Measurements from ENCODE around the gene PCDH15. TPM values are rescaled to one million over a fixed set of nuclear protein-coding genes. Genes with fewer than 3 reads are reported as not detected.

Gene PCDH15
- not detected for total RNA-seq

DNA sequence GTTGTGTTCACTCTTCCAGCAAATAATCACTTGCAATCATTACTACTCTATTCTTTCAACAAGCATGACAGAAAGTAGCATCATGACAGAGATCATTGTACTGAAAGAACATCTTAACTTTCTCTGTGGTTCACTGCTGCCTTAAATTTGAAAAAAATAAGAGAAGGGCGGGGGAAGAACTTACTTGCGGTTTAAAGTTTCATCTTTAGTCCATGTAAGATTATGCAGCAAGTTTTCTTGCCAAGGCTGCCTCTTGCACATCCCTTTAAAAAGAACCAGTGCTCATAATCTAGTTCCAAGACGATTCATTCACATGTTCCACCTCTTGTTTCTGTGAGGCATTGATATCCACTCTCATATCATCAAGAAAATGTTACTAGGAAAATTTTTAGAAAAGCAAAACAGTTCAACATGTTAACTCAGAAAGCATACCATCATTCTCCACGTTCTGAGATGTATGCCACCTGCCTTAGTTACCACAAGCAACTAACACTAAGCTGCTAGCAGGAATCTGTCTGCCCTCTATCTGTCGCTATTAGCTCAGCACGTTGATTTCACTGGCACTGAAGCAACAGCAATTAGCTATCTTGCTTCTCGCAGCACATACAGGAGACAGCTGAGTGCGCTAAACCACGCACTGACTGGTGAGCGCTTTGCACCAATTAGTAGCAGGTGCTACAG is at the start of gene PCDH15:
PCDH15 (minus strand) TSS at position 491 of the 681 bp plus-strand sequence. CDS start 136,969 bp downstream, outside the sequence.
- Histone ChIP-seq H3K4me3 (no peak within 1 kb of the TSS), H3K27me3 (no peaks in the 10 kb centered on the region), H3K36me3 (no peaks in the 10 kb centered on the region), H3K4me1 (no peaks in the 10 kb centered on the region), H3K9me3 (no peaks in the 10 kb centered on the region), H3K27ac (no peak within 1 kb of the TSS)
- TF ChIP-seq, protein P1, sequence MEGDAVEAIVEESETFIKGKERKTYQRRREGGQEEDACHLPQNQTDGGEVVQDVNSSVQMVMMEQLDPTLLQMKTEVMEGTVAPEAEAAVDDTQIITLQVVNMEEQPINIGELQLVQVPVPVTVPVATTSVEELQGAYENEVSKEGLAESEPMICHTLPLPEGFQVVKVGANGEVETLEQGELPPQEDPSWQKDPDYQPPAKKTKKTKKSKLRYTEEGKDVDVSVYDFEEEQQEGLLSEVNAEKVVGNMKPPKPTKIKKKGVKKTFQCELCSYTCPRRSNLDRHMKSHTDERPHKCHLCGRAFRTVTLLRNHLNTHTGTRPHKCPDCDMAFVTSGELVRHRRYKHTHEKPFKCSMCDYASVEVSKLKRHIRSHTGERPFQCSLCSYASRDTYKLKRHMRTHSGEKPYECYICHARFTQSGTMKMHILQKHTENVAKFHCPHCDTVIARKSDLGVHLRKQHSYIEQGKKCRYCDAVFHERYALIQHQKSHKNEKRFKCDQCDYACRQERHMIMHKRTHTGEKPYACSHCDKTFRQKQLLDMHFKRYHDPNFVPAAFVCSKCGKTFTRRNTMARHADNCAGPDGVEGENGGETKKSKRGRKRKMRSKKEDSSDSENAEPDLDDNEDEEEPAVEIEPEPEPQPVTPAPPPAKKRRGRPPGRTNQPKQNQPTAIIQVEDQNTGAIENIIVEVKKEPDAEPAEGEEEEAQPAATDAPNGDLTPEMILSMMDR (IDR thresholded peaks at IDR 0.05 in 4 of 5, conservative IDR thresholded peaks at IDR 0.05 in 1 of 5): no peak
- TF ChIP-seq POLR2A (IDR thresholded peaks at IDR 0.05): no peak
- intact Hi-C loops (cut with DNase I; ENCODE audit: low total_unique reads) (no loop called here), in situ Hi-C loops (cut with MboI; ENCODE audit: low sequenced_read_pairs in 4 of 4) (loop anchor here in 1 of 4 donors (25.0 kb wide), 1 partner anchor 111 kb away; no protein-coding TSS in a partner anchor)
- DNase-seq: no peak
- no peak for ATAC-seq

DNA sequence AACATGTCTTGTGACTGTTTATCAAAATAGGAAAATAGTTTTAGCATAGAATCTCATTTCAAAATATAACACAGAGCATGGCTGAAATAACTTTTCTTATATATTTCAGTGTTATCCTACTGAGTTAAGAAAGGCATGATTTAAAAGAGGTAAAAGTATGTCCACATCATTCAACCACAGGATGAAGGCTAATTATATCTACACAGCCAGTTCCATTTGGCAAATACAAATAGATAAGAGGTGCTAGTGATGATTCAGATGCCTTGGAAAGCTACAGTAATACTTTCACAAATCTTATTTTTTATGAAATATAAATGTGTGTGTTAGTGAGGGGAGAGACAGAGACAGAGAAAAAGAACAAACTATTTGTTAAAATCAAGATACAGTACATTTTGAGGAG is 42.9 kb upstream of the PCDH15 start:
- intact Hi-C loops (cut with DNase I; ENCODE audit: low total_unique reads): no loop called here
- TF ChIP-seq, protein P1 (IDR thresholded peaks at IDR 0.05 in 4 of 5, conservative IDR thresholded peaks at IDR 0.05 in 1 of 5): no peak
- no peak for TF ChIP-seq POLR2A (IDR thresholded peaks at IDR 0.05)
- in situ Hi-C loops (cut with MboI; ENCODE audit: low sequenced_read_pairs in 4 of 4): no loop called here
- DNase-seq: no peak
- Histone ChIP-seq H3K9me3 (peaks cover 0 to 3% (median 0%) of the 10 kb centered on the region in 3 donors), H3K4me1 (peaks cover 0 to 7% of the 10 kb centered on the region in 2 donors), H3K27me3 (no peaks in the 10 kb centered on the region), H3K36me3 (no peaks in the 10 kb centered on the region), H3K27ac (no peak overlapping the region), H3K4me3 (no peak overlapping the region)
- ATAC-seq: no peak

DNA sequence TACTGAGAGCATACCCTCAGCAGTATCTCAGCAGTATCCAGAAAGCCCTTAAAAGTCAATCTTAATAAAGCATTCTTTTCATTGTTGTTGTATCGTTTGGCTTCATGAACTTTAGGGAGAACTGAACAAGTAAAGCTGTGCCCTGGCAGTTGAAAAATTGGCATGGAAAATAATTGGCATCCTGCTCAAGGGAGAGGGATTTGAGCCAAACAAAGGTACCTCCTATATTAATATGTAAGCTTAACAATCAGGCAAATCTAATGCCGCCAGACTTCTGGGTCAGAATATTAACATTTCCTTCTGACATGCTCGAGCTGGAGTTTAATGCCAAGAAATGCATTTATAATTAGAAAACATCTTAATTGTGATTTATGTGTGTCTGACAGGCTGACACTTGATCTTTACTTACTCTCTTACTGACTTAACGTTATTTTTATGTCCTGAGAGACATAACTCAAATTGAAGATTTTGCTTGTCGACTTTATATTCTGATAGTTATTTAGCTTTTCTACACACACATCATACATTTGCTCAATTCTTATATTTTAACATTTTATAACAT is 42.1 kb upstream of the PCDH15 start:
- H3K9me3 ChIP-seq: peaks cover 0 to 5% (median 0%) of the 10 kb centered on the region in 3 donors
- no peak overlapping the region for H3K4me3 ChIP-seq
- no peak for ATAC-seq
- H3K4me1 ChIP-seq: peaks cover 0 to 7% of the 10 kb centered on the region in 2 donors
- DNase-seq: no peak
- intact Hi-C loops (cut with DNase I; ENCODE audit: low total_unique reads): no loop called here
- TF ChIP-seq, protein P1 (IDR thresholded peaks at IDR 0.05 in 4 of 5, conservative IDR thresholded peaks at IDR 0.05 in 1 of 5): no peak
- H3K27ac ChIP-seq: no peak overlapping the region
- H3K27me3 ChIP-seq: no peaks in the 10 kb centered on the region
- in situ Hi-C loops (cut with MboI; ENCODE audit: low sequenced_read_pairs in 4 of 4): no loop called here
- H3K36me3 ChIP-seq: no peaks in the 10 kb centered on the region

DNA sequence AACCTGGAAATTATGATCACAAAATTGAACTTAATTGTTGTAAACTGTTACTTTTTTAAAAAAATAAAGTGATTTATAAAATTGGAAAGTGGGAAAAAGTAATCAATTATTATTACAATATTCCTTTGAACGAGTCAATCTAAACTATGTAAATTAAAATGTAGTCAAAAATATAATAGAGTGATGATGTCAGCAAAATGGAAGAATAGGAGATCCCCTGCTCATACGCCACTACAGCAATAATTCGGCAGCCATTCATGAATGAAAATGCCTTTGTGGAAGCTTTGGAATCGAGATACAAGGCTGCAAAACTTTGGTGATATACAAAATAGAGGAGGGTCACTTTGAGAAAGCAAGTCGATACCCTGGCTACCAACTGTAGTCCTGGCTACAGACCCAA is 36.4 kb upstream of the PCDH15 start:
- no peak for ATAC-seq
- in situ Hi-C loops (cut with MboI; ENCODE audit: low sequenced_read_pairs in 4 of 4): no loop called here

More for the DNA sequence above, 36.4 kb upstream of the PCDH15 start:
- DNase-seq: no peak
- Histone ChIP-seq H3K36me3 (no peaks in the 10 kb centered on the region), H3K27ac (no peak overlapping the region), H3K4me1 (no peaks in the 10 kb centered on the region), H3K4me3 (no peak overlapping the region), H3K9me3 (peaks cover 0 to 5% (median 0%) of the 10 kb centered on the region in 3 donors), H3K27me3 (no peaks in the 10 kb centered on the region)
- TF ChIP-seq, protein P1 (IDR thresholded peaks at IDR 0.05 in 4 of 5, conservative IDR thresholded peaks at IDR 0.05 in 1 of 5): no peak
- TF ChIP-seq POLR2A (IDR thresholded peaks at IDR 0.05): no peak
- intact Hi-C loops (cut with DNase I; ENCODE audit: low total_unique reads): no loop called here
